Measurements from ENCODE around the gene CD6.

The CD6 gene

GRCh38 chr11:60984636-60985035 is 13.2 kb downstream of the CD6 start:
- TF ChIP-seq ZNF274 (IDR thresholded peaks at IDR 0.05; ENCODE audit: low read depth, low read length) (no peak), YY1 (IDR thresholded peaks at IDR 0.05; ENCODE audit: insufficient read depth, insufficient read length) (no peak), SUZ12 (IDR thresholded peaks at IDR 0.05; ENCODE audit: extremely low read depth, insufficient read depth, insufficient read length) (no peak)
- H3K27me3 ChIP-seq (ENCODE audit: insufficient read depth, insufficient read length), result no peaks in the 10 kb centered on the region
- no peak overlapping the region for H3K9ac ChIP-seq (ENCODE audit: insufficient read length, low read depth)
- no peak overlapping the region for H3K4me3 ChIP-seq (ENCODE audit: insufficient read length, low read depth)
- H3K4me1 ChIP-seq (ENCODE audit: insufficient read depth, insufficient read length), result peaks cover 3% of the 10 kb centered on the region
- H3K36me3 ChIP-seq (ENCODE audit: insufficient read depth, insufficient read length, low read length), result no peaks in the 10 kb centered on the region
- DNase-seq (ENCODE audit: low read depth, low spot score), result no peak
- no peaks in the 10 kb centered on the region for H3K9me3 ChIP-seq (ENCODE audit: insufficient read depth, low read length)

DNA sequence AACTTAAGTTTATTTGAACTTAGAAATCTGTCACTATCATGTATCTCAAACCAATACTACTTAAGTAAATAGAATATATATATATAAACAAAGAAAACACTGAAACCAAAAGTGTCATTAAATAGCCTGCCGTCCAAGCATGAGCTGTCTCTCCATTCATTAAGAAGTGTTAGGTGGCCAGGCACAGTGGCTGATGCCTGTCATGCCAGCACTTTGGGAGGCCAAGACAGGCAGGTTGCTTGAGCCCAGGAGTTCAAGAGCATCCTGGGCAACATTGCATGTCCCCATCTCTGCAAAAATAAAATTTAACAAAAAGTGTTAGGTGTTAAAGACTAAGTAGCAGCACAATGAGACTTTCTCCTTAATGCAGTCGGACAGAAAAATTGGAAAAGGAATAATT is 14.0 kb downstream of the CD6 start:
- no peaks in the 10 kb centered on the region for H3K27me3 ChIP-seq (ENCODE audit: insufficient read depth, insufficient read length)
- no peak overlapping the region for H3K9ac ChIP-seq (ENCODE audit: insufficient read length, low read depth)
- H3K9me3 ChIP-seq (ENCODE audit: insufficient read depth, low read length), result no peaks in the 10 kb centered on the region
- H3K4me3 ChIP-seq (ENCODE audit: insufficient read length, low read depth), result no peak overlapping the region
- no peak for DNase-seq (ENCODE audit: low read depth, low spot score)
- TF ChIP-seq ZNF274 (IDR thresholded peaks at IDR 0.05; ENCODE audit: low read depth, low read length) (no peak), YY1 (IDR thresholded peaks at IDR 0.05; ENCODE audit: insufficient read depth, insufficient read length) (no peak), SUZ12 (IDR thresholded peaks at IDR 0.05; ENCODE audit: extremely low read depth, insufficient read depth, insufficient read length) (no peak)
- H3K36me3 ChIP-seq (ENCODE audit: insufficient read depth, insufficient read length, low read length), result no peaks in the 10 kb centered on the region
- H3K4me1 ChIP-seq (ENCODE audit: insufficient read depth, insufficient read length), result peaks cover 3% of the 10 kb centered on the region

- DNase-seq (ENCODE audit: low read depth, low spot score), result no peak
- no peaks in the 10 kb centered on the region for H3K36me3 ChIP-seq (ENCODE audit: insufficient read depth, insufficient read length, low read length)
- H3K4me3 ChIP-seq (ENCODE audit: insufficient read length, low read depth), result no peak overlapping the region
- no peak for TF ChIP-seq YY1 (IDR thresholded peaks at IDR 0.05; ENCODE audit: insufficient read depth, insufficient read length)
- no peak for TF ChIP-seq SUZ12 (IDR thresholded peaks at IDR 0.05; ENCODE audit: extremely low read depth, insufficient read depth, insufficient read length)
- TF ChIP-seq ZNF274 (IDR thresholded peaks at IDR 0.05; ENCODE audit: low read depth, low read length), result no peak
- H3K4me1 ChIP-seq (ENCODE audit: insufficient read depth, insufficient read length), result peaks cover 3% of the 10 kb centered on the region
- H3K9me3 ChIP-seq (ENCODE audit: insufficient read depth, low read length), result no peaks in the 10 kb centered on the region
- no peaks in the 10 kb centered on the region for H3K27me3 ChIP-seq (ENCODE audit: insufficient read depth, insufficient read length)
- no peak overlapping the region for H3K9ac ChIP-seq (ENCODE audit: insufficient read length, low read depth)
These were observed 14.8 kb downstream of the CD6 start for GRCh38 chr11:60985991-60986915.

GRCh38 chr11:60987577-60988277 is 16.2 kb downstream of the CD6 start:
- no peak for DNase-seq (ENCODE audit: low read depth, low spot score)
- H3K9ac ChIP-seq (ENCODE audit: insufficient read length, low read depth), result no peak overlapping the region
- H3K4me3 ChIP-seq (ENCODE audit: insufficient read length, low read depth), result no peak overlapping the region
- peaks cover 1% of the 10 kb centered on the region for H3K4me1 ChIP-seq (ENCODE audit: insufficient read depth, insufficient read length)
- TF ChIP-seq YY1 (IDR thresholded peaks at IDR 0.05; ENCODE audit: insufficient read depth, insufficient read length) (no peak), ZNF274 (IDR thresholded peaks at IDR 0.05; ENCODE audit: low read depth, low read length) (no peak), SUZ12 (IDR thresholded peaks at IDR 0.05; ENCODE audit: extremely low read depth, insufficient read depth, insufficient read length) (no peak)
- no peaks in the 10 kb centered on the region for H3K27me3 ChIP-seq (ENCODE audit: insufficient read depth, insufficient read length)
- H3K36me3 ChIP-seq (ENCODE audit: insufficient read depth, insufficient read length, low read length), result no peaks in the 10 kb centered on the region
- no peaks in the 10 kb centered on the region for H3K9me3 ChIP-seq (ENCODE audit: insufficient read depth, low read length)

DNA sequence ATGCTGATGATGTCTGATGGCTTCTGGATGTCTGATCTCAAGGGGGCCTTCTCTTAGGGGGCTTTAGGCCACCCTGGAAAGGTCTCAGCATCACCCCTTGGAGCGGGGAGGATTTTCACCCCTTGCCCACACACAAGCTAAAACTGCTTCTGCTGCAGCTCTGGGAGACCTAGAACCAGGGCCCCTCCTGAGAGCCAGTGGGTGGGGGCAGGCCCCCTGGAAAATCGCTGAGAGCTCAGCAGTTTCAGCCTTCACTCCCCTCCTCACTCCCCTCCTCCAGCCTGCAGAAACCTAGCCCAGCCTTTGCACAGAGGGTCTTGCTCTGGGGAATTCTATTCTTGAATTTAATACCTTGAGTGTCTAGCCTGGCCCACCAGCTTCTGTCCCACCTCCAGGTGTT is 17.2 kb downstream of the CD6 start:
- TF ChIP-seq SUZ12 (IDR thresholded peaks at IDR 0.05; ENCODE audit: extremely low read depth, insufficient read depth, insufficient read length) (no peak), YY1 (IDR thresholded peaks at IDR 0.05; ENCODE audit: insufficient read depth, insufficient read length) (no peak), ZNF274 (IDR thresholded peaks at IDR 0.05; ENCODE audit: low read depth, low read length) (no peak)
- no peaks in the 10 kb centered on the region for H3K9me3 ChIP-seq (ENCODE audit: insufficient read depth, low read length)

DNA sequence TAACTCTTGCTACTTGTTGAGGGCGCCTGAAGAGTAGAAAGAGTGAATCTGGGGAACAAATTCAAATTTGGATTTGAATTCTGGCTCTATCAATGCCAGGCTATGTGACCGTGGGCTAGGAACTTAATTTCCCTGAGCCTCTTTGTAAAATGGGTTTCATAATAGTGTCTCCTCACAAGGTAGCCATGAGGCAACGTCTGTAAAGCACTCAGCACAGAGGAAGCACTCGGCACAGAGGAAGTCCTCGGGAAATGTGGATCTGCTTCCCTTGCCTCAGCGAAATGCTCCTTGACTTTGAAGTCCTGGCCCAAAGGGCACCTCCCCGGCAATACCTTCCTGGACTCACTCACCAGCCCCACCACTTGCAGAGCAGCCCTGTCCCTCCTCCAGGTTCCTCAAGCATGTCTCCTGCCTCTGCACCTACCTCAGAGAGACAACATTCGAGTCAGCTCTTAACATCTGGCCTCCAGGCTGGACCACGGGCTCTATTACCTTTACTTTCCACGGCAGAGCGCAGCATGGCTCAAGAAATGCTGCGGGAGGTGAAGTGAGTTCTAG is 17.7 kb downstream of the CD6 start:
- Histone ChIP-seq H3K4me3 (ENCODE audit: insufficient read length, low read depth) (no peak overlapping the region), H3K9me3 (ENCODE audit: insufficient read depth, low read length) (no peaks in the 10 kb centered on the region), H3K27me3 (ENCODE audit: insufficient read depth, insufficient read length) (no peaks in the 10 kb centered on the region), H3K36me3 (ENCODE audit: insufficient read depth, insufficient read length, low read length) (no peaks in the 10 kb centered on the region), H3K9ac (ENCODE audit: insufficient read length, low read depth) (no peak overlapping the region), H3K4me1 (ENCODE audit: insufficient read depth, insufficient read length) (no peaks in the 10 kb centered on the region)
- DNase-seq (ENCODE audit: low read depth, low spot score), result no peak
- TF ChIP-seq SUZ12 (IDR thresholded peaks at IDR 0.05; ENCODE audit: extremely low read depth, insufficient read depth, insufficient read length), result no peak
- no peak for TF ChIP-seq ZNF274 (IDR thresholded peaks at IDR 0.05; ENCODE audit: low read depth, low read length)
- TF ChIP-seq YY1 (IDR thresholded peaks at IDR 0.05; ENCODE audit: insufficient read depth, insufficient read length), result no peak

More for the DNA sequence above, 17.2 kb downstream of the CD6 start:
- Histone ChIP-seq H3K27me3 (ENCODE audit: insufficient read depth, insufficient read length) (no peaks in the 10 kb centered on the region), H3K36me3 (ENCODE audit: insufficient read depth, insufficient read length, low read length) (no peaks in the 10 kb centered on the region), H3K4me3 (ENCODE audit: insufficient read length, low read depth) (no peak overlapping the region), H3K9ac (ENCODE audit: insufficient read length, low read depth) (no peak overlapping the region), H3K4me1 (ENCODE audit: insufficient read depth, insufficient read length) (no peaks in the 10 kb centered on the region)
- DNase-seq (ENCODE audit: low read depth, low spot score), result no peak

GRCh38 chr11:60991457-60991856 is 20.0 kb downstream of the CD6 start:
- Histone ChIP-seq H3K27me3 (ENCODE audit: insufficient read depth, insufficient read length) (no peaks in the 10 kb centered on the region), H3K4me1 (ENCODE audit: insufficient read depth, insufficient read length) (peaks cover 4% of the 10 kb centered on the region), H3K9ac (ENCODE audit: insufficient read length, low read depth) (no peak overlapping the region), H3K4me3 (ENCODE audit: insufficient read length, low read depth) (no peak overlapping the region), H3K9me3 (ENCODE audit: insufficient read depth, low read length) (no peaks in the 10 kb centered on the region), H3K36me3 (ENCODE audit: insufficient read depth, insufficient read length, low read length) (no peaks in the 10 kb centered on the region)
- TF ChIP-seq YY1 (IDR thresholded peaks at IDR 0.05; ENCODE audit: insufficient read depth, insufficient read length) (no peak), ZNF274 (IDR thresholded peaks at IDR 0.05; ENCODE audit: low read depth, low read length) (no peak), SUZ12 (IDR thresholded peaks at IDR 0.05; ENCODE audit: extremely low read depth, insufficient read depth, insufficient read length) (no peak)
- DNase-seq (ENCODE audit: low read depth, low spot score), result no peak
